Measurements from ENCODE around the gene FN1.

The FN1 gene

DNA sequence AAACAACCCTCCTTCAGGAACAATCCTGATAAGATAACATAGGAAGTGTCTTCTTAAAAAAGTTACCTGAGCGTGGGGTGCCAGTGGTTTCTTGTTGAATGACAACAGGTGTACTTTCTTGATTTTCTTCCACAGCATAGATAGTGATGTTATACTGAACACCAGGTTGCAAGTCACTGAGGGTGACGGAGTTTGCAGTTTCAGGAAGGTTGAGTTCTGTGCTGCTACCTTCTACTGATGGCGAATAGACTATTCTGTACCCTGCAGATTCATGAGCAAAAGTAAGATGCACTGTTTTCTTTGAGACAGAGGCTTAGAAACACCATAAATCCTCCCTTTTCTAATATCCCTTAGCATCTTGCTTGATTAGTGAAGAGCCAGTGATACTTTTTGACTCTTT, 28.8 kb downstream of the FN1 start:
- no peak for DNase-seq (ENCODE audit: low read depth)

DNA sequence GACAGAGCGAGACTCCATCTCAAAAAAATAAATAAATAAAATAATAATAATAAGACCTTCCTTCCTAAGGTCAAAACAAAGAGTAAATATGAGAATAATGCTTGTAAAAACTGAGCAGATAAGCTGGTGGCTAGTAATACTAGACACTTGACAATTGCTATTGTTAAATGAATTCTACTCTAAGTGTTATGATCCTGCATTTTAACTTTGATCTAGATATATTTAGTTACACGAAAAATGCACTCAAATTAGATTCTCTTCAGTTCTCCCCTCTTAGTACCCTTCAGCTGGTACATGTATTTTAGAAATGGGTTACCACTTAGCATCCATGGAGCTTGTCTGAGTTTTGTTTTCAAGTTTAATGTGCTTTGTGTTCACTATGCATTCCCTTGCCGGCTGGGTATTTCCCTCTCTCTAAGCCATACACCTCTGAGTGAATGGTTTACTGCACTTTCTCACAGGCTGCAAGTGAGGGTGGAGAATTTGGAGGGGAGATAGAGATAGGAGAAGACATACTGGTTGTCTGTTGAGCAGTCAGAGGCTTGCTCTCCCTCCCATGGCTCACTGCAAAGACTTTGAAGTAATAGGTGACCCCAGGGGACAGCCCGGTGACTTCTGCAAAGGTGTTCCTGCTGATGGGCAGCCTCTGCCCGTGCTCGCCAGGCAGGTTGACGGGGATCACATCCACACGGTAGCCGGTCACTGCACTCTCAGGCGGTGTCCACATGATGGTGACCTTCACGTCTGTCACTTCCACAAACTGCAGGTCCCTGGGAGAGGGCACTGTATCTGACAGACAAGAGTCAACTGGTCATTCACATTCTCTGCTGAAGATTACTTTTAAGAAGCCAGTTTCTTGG, 29.9 kb downstream of the FN1 start:
- DNase-seq (ENCODE audit: low read depth), result no peak

DNA sequence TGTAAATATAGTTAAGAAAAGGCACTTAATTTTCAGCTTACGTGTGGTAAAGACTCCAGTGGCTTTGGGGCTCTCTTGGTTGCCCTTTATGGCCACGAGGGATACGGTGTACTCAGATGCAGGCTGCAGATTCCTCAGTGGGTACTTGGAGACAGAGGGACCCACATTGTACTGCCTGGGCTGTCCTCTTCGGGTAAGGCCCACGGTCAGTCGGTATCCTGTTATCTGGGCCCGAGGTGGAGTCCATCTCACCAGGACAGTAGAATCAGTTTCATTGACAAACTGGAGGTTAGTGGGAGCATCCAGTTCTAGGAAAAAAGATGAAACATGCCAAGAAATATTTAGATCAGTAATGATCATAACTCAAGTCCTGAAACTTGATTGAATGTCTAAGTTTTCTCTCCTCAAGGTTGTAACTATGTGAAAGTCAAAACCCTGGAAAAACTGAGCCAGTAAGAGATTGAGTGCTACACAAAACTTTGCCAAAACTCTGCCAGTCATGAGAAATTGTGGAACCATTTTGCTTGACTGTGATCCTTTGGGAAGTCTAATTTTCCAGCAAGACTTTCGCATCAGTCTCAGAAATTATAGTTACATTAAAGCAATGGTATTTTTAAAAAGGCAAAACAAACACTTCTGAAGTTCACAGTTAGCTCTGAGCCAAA, 31.4 kb downstream of the FN1 start:
- DNase-seq (ENCODE audit: low read depth), result no peak

DNA sequence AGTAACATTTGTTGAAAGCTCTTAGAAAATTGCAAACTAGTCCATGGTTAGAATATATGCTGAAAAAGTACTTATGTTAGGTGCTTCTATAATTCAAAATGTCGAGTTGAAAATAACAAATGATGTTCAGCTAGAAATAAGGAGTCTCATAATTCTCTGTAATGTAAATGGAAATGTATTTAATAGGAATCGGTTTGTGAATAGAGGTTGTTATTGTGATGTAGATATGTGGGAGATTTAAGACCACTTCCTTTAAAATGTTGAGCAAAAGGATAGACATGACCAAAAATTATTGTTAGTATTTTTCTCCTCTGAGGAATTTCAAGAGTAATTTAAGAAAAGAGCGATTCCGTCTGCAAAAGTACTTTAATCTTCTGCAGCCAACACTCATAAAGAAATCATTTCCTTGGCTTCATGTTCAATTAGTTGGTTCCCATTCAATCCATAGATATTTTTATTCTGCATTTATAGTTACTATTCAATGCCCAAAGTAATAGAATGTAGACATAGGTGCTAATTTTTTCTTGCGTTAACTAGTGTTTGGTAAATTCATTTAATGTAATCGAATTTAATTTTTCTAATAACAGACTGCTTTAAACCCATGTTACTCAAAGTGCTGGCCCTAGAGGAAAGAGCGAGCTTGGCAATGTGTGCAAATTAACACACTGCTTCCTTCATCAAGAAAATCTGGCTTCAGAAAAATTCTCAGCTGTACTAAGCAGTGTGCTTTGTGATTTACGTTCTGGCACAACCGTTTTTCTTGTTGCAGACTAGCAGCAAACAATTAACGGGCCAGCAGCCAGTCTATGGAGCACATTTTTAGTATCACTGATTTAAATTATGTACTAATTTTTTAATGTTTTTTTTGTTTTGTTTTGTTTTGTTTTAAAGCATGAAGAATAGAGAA, 32.2 kb downstream of the FN1 start:
- DNase-seq (ENCODE audit: low read depth), result no peak

DNA sequence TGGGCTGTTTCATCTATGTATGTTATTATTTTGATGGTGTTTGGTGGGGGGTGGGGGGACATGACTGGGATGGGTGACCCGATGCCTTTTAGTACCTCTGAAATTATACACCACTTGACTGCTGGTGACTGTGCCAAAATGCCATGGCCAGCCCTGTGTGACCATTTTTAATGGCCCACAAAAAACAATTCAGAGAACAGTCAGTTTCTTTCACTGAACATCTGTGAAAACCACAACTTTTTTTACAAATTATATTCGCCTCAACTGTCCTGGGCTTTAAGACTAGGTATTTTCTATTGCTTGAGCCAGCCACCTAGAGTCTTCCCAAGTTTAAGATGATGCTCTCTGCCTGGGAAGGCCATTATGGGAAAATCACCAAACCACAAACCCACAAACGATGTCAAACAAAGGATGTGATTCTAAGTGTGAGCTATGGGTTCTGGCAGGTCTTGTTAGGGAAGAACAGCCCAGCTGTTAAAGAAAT, 33.9 kb downstream of the FN1 start:
- peak; percentile 93 for DNase-seq (ENCODE audit: low read depth)

DNA sequence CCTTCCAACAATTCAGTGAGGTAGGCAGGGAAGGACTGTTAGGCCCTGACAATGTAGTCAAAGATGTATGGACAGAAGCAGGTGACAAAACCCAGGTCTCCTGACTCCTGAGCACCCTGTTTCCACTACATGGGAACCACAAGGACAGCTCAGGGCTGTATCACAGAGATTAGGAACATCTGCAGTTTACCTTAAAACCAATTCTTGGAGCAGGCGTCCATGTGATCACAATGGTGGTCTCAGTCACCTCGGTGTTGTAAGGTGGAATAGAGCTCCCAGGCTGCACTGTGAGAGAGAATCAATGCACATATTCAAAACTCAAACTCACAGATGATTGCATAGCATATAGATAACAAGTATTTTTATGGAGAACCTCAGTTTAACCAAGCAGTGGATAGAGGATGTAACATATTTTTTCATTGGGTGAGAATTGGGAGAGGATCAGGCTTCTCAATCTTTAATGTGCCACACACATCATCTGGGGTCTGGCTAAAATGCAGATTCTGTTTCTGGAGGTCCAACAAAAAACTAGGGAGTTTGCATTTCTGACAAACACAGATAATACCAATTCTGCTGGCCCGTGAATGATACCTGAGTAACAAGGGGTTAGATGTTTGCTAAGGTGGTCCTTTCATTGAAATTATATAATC, 36.7 kb downstream of the FN1 start:
- DNase-seq (ENCODE audit: low read depth), result no peak

DNA sequence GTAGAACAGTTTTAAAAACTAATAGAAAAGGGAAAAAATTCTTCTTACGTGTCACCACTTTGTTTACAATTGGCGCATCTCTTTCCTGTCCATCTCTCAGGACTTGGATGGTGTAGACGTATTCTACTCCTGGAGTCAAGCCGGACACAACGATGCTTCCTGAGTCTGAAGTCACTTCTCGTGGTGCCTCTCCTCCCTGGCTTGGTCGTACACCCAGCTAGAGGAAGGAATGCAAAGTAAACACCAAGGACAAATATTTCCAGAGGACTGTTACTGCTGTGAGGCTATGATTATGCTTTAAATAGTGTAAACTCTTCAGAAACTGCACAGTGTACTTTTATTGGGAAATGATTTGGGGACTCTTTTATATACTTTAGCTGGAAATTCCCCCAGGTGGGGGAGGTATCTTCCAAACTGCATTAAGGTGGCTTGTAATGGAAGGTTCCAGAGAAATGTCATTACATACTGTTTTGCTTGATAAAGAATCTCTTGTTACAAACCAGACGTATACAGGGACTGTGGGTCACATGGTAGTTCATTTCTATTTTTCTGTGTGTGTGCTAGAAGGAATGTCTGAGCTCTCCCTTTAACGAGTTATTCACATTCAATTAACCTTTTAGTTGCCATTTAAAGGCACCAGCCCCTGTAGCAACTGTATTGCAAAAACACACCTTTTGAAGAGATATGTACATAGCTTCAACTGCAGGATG, 38.1 kb downstream of the FN1 start:
- DNase-seq (ENCODE audit: low read depth), result no peak

GRCh38 chr2:215396595-215397313, 39.1 kb downstream of the FN1 start:
- DNase-seq (ENCODE audit: low read depth), result peak; percentile 93

DNA sequence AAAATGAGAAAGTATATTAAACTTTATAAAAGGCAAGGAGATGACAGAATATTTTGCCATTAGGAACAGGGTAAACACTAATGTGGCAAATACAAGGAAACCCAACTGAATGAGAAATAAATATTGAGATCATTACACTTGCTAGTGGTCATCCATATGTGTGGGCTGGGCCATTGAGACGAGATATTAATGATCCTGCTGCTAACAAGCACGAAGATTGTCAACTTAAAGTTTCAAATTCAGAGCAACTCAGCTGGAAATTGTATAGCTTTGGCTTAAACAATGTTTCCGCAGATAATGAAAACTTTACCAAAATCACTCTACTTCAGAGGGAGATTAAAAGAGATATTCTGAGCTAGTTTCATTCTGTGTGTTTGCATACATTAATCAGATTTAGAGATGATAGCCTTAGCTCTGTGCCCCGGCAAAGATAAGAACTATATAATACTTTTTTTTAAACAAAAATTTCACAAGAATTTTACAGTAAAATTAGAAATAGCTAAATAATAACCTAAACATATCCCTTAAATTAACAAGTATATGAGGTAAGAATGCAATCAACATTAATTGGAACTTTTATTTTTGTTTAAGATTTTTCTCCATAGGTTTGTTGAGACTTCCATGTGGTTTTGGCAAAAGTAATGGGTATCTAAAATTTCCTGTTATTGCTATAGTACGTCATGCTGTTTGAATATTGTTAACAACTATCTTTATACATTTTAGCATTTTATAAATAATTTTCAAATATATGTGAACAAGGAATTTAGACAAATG, 40.0 kb downstream of the FN1 start:
- DNase-seq (ENCODE audit: low read depth), result no peak

DNA sequence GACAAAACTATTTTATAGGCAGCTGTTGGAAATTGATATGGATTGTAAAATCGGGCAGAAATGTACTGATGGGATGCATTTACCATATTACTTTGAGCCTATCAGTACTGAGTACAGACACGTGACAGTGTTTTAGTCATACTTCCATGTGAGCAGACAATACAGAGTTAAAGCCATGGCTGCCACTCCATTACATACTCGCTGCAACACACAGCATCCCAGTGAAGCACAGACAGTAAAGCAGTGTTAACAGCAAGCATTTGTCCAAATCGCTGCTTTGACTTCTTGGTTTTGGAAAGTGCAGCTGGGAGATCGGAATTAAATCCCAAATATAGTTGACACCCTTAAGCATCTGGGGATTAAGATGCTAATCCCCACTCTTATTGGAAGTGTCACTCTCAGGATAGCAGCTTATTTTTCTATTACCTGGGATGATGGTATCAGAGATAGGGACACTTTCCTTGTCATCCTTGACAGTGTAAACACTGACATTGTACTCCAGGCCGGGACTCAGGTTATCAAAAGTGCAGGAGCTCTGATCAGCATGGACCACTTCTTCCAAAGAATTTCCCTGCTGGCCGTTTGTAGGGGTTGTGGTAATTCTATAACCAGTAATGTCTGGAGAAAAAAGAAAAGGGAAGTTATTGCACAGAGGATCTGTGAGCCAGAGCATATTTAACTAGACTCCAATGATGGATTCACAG, 41.6 kb downstream of the FN1 start:
- DNase-seq (ENCODE audit: low read depth), result no peak

- no peak for DNase-seq (ENCODE audit: low read depth)
Measured at GRCh38 chr2:215392687-215393270, 43.1 kb downstream of the FN1 start.

- no peak for DNase-seq (ENCODE audit: low read depth)
Measured at GRCh38 chr2:215392164-215392563, 43.7 kb downstream of the FN1 start.

- DNase-seq (ENCODE audit: low read depth), result no peak
Measured at GRCh38 chr2:215391531-215391930, 44.3 kb downstream of the FN1 start.

- no peak for DNase-seq (ENCODE audit: low read depth)
Measured at GRCh38 chr2:215390550-215390913, 45.3 kb downstream of the FN1 start.

GRCh38 chr2:215388002-215388728, 47.7 kb downstream of the FN1 start:
- no peak for DNase-seq (ENCODE audit: low read depth)

DNA sequence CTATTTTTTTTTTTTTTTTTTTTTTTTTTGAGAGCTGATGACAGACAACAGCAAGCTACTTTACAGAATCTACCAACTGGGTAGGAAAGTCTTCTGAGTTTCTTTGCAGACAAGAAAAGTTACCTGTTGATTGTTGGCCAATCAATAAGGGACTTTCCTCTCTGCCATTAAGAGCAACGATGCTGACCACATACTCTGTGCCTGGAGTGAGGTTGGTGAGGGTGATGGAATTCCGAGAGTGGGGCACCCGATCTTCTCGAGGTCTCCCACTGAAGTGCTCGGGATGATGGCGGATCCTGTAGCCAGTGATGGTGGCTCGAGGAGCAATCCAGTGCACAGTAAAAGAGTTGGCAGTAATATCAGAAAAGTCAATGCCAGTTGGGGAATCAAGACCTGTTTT, 49.3 kb downstream of the FN1 start:
- no peak for DNase-seq (ENCODE audit: low read depth)

DNA sequence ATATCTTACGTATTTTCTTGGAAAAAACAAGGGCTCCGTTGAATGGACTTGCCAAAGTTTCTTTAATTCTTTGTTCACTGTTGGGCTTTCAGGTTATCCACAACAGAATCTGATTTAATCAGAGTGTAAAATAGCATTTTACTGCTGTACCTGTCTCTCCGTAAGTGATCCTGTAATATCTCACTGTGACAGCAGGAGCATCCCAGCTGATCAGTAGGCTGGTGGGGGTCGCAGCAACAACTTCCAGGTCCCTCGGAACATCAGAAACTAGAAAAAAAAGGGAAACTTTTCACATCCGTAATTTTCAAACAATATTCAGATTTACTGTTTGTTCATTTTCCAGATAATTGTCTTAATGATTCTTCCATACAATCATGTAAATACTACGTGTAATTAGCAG, 51.2 kb downstream of the FN1 start:
- DNase-seq (ENCODE audit: low read depth), result no peak

DNA sequence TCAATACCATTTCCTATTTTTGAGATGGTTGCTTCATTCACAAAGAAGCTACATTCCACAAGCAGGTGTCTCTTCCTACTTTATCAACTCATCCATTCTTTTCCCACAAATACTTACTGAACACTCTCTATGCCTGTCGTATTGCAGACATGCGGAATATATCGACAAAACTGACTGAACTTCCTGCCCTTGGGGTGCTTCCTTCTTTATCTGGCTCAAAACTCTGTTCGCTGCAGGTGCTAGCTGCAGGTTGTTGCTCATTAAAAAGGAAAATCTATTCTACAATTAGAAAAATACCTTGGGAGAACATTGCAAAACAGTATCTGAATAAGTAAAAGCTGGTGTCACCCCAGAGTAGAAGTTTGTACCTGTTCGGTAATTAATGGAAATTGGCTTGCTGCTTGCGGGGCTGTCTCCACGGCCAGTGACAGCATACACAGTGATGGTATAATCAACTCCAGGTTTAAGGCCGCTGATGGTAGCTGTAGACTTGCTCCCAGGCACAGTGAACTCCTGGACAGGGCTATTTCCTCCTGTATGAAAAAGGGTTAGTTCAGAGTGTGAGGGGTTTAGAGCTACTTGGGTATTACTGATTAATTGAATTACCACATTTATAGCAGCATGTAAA, 52.1 kb downstream of the FN1 start:
- DNase-seq (ENCODE audit: low read depth), result no peak
